Activated naive CD8-positive, alpha-beta T cell treated with anti-CD3 and anti-CD28 coated beads, Interleukin-2, amount 50 U/mL, for 24 hours (primary cell): ENCODE measurements around the gene BAG5.

ENCODE experiments used
- ATAC-seq: fragments of 150-1000 bp; cut with Tn5 transposase; one replicate; pipeline ENCODE4 v1.10.0; 2021
- DNase-seq: peaks from one replicate; pipeline ENCODE4 v3.0.0; 2021
- H3K27ac Mint-ChIP-seq: one replicate; pipeline ENCODE4 v1.8.0; 2021; ENCODE audit warnings: mild to moderate bottlenecking, mixed read lengths
- H3K27me3 Mint-ChIP-seq: one replicate; pipeline ENCODE4 v1.8.0; 2021; ENCODE audit warnings: mixed read lengths
- H3K36me3 Mint-ChIP-seq: one replicate; pipeline ENCODE4 v1.8.0; 2021; ENCODE audit warnings: low read depth, mixed read lengths
- H3K4me1 Mint-ChIP-seq: one replicate; pipeline ENCODE4 v1.8.0; 2021; ENCODE audit warnings: mixed read lengths
- H3K4me3 Mint-ChIP-seq: one replicate; pipeline ENCODE4 v1.8.0; 2021; ENCODE audit warnings: mild to moderate bottlenecking, moderate library complexity, mixed read lengths
- H3K9me3 Mint-ChIP-seq: one replicate; pipeline ENCODE4 v1.8.0; 2021; ENCODE audit warnings: mixed read lengths

The BAG5 gene

DNA sequence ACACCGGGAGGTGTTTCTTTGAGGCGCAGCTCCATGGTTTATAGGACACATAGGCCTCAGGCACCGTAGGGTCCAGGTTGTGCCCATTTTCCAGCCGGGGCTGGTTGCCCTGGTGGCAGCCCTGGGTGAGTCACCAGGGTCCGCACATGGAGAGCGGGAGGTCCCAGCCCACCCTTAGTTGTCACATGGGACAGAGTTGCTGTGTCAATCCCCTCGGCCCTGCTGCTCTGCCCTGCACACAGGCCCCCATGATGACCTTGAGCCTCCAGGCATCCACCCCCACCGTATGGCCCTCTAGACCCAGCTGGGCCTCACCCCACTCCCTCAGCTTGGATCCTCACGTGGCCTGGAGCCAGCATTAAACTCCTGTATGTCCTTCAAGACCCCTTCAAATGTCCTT, 25.8 kb downstream of the BAG5 start:
- no peak overlapping the region for H3K27ac Mint-ChIP-seq
- DNase-seq = no peak
- ATAC-seq = no peak
- H3K4me1 Mint-ChIP-seq = peaks cover under 1% of the 10 kb centered on the region
- H3K9me3 Mint-ChIP-seq = no peaks in the 10 kb centered on the region
- H3K27me3 Mint-ChIP-seq = peaks cover 2% of the 10 kb centered on the region
- H3K4me3 Mint-ChIP-seq = no peak overlapping the region
- no peaks in the 10 kb centered on the region for H3K36me3 Mint-ChIP-seq

- Mint-ChIP-seq H3K4me3 (no peak overlapping the region), H3K9me3 (no peaks in the 10 kb centered on the region), H3K27me3 (peaks cover 2% of the 10 kb centered on the region), H3K4me1 (peaks cover 5% of the 10 kb centered on the region), H3K27ac (no peak overlapping the region), H3K36me3 (no peaks in the 10 kb centered on the region)
- DNase-seq (no peak), ATAC-seq (no peak)
Measured at GRCh38 chr14:103535891-103536565, 26.4 kb downstream of the BAG5 start.

DNA sequence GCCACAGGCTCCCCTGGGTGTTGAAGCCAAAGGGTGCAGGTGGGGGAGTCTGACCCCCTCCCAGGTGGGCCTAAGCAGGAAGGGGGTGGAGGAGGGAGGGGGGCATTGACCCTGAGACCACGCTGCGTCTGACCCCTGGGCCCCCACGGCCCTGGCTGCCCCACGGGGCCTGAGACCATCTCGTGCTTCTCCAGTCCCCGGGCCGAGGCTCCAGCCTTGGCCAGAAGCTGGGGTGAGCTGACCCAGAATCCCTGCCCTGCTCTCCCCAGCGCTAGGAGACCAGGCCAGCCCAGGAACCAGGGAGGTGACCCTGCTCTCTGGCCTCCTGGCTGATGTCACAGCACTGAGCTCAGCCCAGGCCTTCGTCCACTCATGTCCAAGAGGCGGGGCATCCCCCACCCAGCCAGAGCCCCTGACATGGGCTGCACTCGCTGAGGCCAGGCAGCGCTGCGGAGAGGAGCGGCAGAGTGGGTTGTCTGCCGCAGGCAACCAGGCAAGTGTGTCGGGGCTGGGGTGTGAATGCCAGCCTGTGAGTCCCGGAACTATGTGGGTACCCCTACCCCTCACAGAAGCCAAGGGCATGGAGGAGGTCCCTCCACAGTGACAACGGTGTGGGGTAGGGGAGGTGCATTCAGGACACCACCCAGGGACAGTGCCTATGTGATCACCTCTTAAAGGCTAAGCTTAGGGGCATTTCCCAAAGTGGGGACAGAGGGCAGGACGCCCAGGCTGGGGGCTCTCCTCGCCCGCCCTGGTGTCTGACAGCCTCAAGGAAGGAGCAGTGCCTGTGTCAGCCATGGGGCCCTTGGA, 27.2 kb downstream of the BAG5 start:
- no peak overlapping the region for H3K27ac Mint-ChIP-seq
- DNase-seq = no peak
- peaks cover 2% of the 10 kb centered on the region for H3K27me3 Mint-ChIP-seq
- H3K4me1 Mint-ChIP-seq = peaks cover 11% of the 10 kb centered on the region
- H3K36me3 Mint-ChIP-seq = peaks cover under 1% of the 10 kb centered on the region
- no peaks in the 10 kb centered on the region for H3K9me3 Mint-ChIP-seq
- H3K4me3 Mint-ChIP-seq = no peak overlapping the region
- no peak for ATAC-seq

GRCh38 chr14:103534576-103535061, 27.8 kb downstream of the BAG5 start:
- no peak overlapping the region for H3K27ac Mint-ChIP-seq
- ATAC-seq (no peak), DNase-seq (no peak)
- peaks cover 18% of the 10 kb centered on the region for H3K4me1 Mint-ChIP-seq
- H3K9me3 Mint-ChIP-seq = no peaks in the 10 kb centered on the region
- H3K4me3 Mint-ChIP-seq = no peak overlapping the region
- H3K27me3 Mint-ChIP-seq = peaks cover 2% of the 10 kb centered on the region
- peaks cover 4% of the 10 kb centered on the region for H3K36me3 Mint-ChIP-seq

DNA sequence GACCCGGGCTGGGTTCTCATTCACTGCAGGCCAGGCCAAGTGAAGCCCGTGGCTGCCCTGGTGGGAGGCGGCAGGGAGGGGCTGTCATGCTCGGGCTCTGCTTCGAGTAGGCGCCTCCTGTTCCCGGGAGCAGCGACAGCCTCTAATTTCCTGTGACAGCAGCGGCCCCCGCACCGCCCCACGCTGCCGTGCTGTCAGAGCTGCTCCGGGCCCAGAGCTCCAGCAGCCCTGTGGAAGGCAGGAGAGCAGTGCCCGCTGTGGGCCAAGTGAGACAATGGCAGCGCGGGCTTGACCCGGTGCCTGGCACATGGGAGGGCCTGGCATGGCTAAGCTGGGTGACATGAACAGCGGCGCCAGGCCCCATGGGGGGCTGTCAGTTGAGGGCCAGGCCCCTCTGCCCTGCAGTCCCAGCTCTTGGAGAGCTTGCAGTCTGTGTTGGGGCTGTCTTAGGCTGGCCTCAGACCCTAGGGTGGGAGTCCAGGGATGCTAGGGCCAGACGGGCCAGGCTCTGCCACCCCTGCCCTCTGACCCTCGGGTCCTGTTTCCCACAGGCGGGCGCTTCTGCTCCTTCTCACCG, 28.4 kb downstream of the BAG5 start:
- Mint-ChIP-seq H3K27me3 (peaks cover 1% of the 10 kb centered on the region), H3K9me3 (no peaks in the 10 kb centered on the region), H3K4me3 (no peak overlapping the region), H3K4me1 (peaks cover 20% of the 10 kb centered on the region), H3K36me3 (peaks cover 6% of the 10 kb centered on the region), H3K27ac (no peak overlapping the region)
- no peak for ATAC-seq
- no peak for DNase-seq

GRCh38 chr14:103533137-103533998, 29.1 kb downstream of the BAG5 start:
- DNase-seq (no peak), ATAC-seq (no peak)
- H3K4me3 Mint-ChIP-seq = no peak overlapping the region
- H3K4me1 Mint-ChIP-seq = peaks cover 24% of the 10 kb centered on the region
- H3K27me3 Mint-ChIP-seq = peaks cover 1% of the 10 kb centered on the region
- H3K27ac Mint-ChIP-seq = no peak overlapping the region
- peaks cover 6% of the 10 kb centered on the region for H3K36me3 Mint-ChIP-seq
- H3K9me3 Mint-ChIP-seq = no peaks in the 10 kb centered on the region

GRCh38 chr14:103532216-103533136, 30.0 kb downstream of the BAG5 start:
- ATAC-seq (no peak), DNase-seq (no peak)
- peaks cover 1% of the 10 kb centered on the region for H3K27me3 Mint-ChIP-seq
- H3K4me3 Mint-ChIP-seq = no peak overlapping the region
- no peak overlapping the region for H3K27ac Mint-ChIP-seq
- H3K4me1 Mint-ChIP-seq = peaks cover 31% of the 10 kb centered on the region
- H3K9me3 Mint-ChIP-seq = no peaks in the 10 kb centered on the region
- H3K36me3 Mint-ChIP-seq = peaks cover 6% of the 10 kb centered on the region

DNA sequence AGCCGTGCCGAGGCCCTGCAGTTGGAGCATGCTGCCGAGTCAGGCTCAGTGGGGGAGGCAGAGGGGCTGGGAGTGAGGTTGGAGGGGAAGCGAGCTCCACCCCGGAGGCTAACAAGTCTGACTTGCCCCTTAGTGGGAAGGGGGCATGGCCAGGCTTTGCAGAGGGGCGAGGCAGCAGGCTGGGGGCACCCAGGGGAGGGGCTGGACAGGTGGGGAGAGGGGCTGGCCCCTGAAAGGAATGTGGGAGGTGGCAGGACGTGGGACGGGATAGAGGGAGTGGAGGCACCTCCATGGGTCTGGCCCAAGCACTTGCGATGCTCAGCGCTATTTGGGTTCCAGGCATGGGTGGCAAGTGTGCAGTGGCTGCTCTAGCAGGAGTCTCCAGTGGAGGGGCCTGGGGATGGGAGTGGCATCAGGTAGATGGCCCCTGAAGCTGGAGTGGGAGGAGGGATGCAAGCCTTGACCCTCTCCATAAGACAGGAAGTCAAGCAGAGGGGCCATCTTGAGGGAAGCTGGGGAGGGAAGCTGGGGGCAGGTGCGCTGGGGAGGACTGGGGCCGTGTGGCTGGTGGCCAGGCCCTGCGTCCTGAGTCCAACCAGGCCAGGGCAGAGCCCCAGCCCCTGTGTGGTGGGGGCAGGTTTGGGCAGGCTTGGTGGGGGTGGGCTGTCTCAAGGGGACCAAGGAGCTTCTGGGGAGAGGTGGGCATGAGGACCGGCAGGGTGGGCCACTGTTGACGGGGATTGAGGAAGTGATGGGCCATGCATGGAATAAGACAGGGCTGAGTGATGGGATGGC, 30.8 kb downstream of the BAG5 start:
- no peak overlapping the region for H3K27ac Mint-ChIP-seq

DNA sequence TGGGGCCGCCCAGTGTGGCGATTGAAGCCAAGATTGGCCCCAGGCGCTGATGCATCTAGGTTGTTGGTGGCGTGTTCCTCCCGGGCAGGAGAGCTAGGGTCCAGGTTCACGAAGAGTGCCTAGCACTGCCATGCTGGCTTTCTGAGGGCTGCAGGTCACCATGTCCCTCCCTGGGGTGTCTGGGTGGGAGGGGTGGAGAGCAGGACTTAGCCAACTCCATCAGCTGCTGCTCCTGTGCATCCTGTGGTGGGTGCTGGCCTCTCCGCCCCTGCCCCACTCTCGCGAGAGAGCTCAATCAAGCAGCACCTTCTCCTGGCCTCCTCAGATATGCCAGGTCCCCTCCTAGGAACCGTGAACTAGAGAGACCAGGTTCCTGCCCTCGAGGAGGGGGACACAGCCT, 31.6 kb downstream of the BAG5 start:
- ATAC-seq (no peak), DNase-seq (no peak)
- Mint-ChIP-seq H3K4me1 (peaks cover 40% of the 10 kb centered on the region), H3K9me3 (no peaks in the 10 kb centered on the region), H3K27ac (peak overlapping the region; percentile 70), H3K27me3 (peaks cover 1% of the 10 kb centered on the region), H3K4me3 (peak overlapping the region; percentile 95), H3K36me3 (peaks cover 6% of the 10 kb centered on the region)

More for the DNA sequence above, 30.8 kb downstream of the BAG5 start:
- no peaks in the 10 kb centered on the region for H3K9me3 Mint-ChIP-seq
- H3K27me3 Mint-ChIP-seq = peaks cover 1% of the 10 kb centered on the region
- H3K4me1 Mint-ChIP-seq = peaks cover 38% of the 10 kb centered on the region
- no peak for DNase-seq
- no peak for ATAC-seq
- no peak overlapping the region for H3K4me3 Mint-ChIP-seq
- H3K36me3 Mint-ChIP-seq = peaks cover 6% of the 10 kb centered on the region

DNA sequence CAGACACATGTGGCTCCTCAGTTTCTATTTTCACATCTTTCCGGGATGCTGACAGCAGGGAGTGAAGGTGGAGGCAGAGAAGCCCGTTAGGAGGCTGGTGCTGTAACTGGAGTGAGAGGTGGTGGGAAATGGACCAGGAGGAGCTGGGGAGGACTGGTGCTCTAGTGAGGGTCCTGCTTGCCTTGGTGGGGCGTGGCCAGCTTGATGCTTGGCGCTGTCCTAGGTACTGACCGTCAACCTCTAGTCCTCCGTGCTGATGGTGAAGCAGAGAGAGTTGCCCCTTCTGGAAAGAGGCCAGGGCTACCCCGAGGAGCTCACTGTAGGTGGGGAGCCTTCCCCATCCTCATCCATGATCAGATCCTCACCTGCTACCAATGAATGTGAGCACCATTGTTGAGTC, 32.1 kb downstream of the BAG5 start:
- H3K9me3 Mint-ChIP-seq = no peaks in the 10 kb centered on the region
- peaks cover 40% of the 10 kb centered on the region for H3K4me1 Mint-ChIP-seq
- peaks cover 6% of the 10 kb centered on the region for H3K36me3 Mint-ChIP-seq
- DNase-seq = peak; percentile 40
- H3K4me3 Mint-ChIP-seq = peak overlapping the region; percentile 95
- H3K27me3 Mint-ChIP-seq = peaks cover 1% of the 10 kb centered on the region
- no peak for ATAC-seq
- H3K27ac Mint-ChIP-seq = peak overlapping the region; percentile 97

GRCh38 chr14:103529383-103530365, 32.8 kb downstream of the BAG5 start:
- peaks cover 1% of the 10 kb centered on the region for H3K27me3 Mint-ChIP-seq
- ATAC-seq (no peak), DNase-seq (no peak)
- H3K4me3 Mint-ChIP-seq = peak overlapping the region; percentile 95
- peaks cover 6% of the 10 kb centered on the region for H3K36me3 Mint-ChIP-seq
- peak overlapping the region; percentile 97 for H3K27ac Mint-ChIP-seq
- no peaks in the 10 kb centered on the region for H3K9me3 Mint-ChIP-seq
- H3K4me1 Mint-ChIP-seq = peaks cover 40% of the 10 kb centered on the region
